Glutamatergic neuron (in vitro differentiated cells): ENCODE measurements around the gene BTBD8. TPM values are rescaled to one million over a fixed set of nuclear protein-coding genes. Genes with fewer than 3 reads are reported as not detected.

Experiments used
- DNase-seq: peaks from one replicate; pipeline ENCODE4 v3.0.0; 2022
- H3K27ac Mint-ChIP-seq: one replicate; pipeline ENCODE4 v1.8.0; 2020; ENCODE audit warnings: mild to moderate bottlenecking, mixed read lengths, inconsistent platforms; ENCODE audit not compliant: unreplicated experiment
- H3K27me3 Mint-ChIP-seq: one replicate; pipeline ENCODE4 v1.8.0; 2020; ENCODE audit warnings: mild to moderate bottlenecking, moderate library complexity, mixed read lengths, inconsistent platforms; ENCODE audit not compliant: unreplicated experiment
- H3K36me3 Mint-ChIP-seq: one replicate; pipeline ENCODE4 v1.8.0; 2020; ENCODE audit warnings: mild to moderate bottlenecking, mixed read lengths, inconsistent platforms; ENCODE audit not compliant: unreplicated experiment
- H3K4me1 Mint-ChIP-seq: one replicate; pipeline ENCODE4 v1.8.0; 2020; ENCODE audit warnings: mild to moderate bottlenecking, low read depth, mixed read lengths, inconsistent platforms; ENCODE audit not compliant: unreplicated experiment
- H3K4me3 Mint-ChIP-seq: one replicate; pipeline ENCODE4 v1.8.0; 2020; ENCODE audit warnings: mild to moderate bottlenecking, mixed read lengths, inconsistent platforms; ENCODE audit not compliant: unreplicated experiment
- H3K9me3 Mint-ChIP-seq: one replicate; pipeline ENCODE4 v1.8.0; 2020; ENCODE audit warnings: mild to moderate bottlenecking, moderate library complexity, mixed read lengths, inconsistent platforms; ENCODE audit not compliant: unreplicated experiment
- total RNA-seq: library from RNA; stranded (reverse); fragmentation: NEBNext Ultra II Directional; extraction: Animal tissue kit (Norgen Biotek cat#: 25700); gene quantifications from one replicate; pipeline ENCODE4 v1.2.1, GENCODE V29; 2021; ENCODE audit not compliant: unreplicated experiment
- TF ChIP-seq, protein P1 (sequence below): fragments of 200-600 bp; sonication (generic); IDR thresholded peaks from one replicate; pipeline ENCODE4 v1.5.0; 2021; ENCODE audit not compliant: partially characterized antibody, unreplicated experiment

BTBD8 gene
- total RNA-seq, 1 donor from 2014 or later, result 13.4 TPM

- DNase-seq, result no peak
- Mint-ChIP-seq H3K9me3 (peaks cover 2% of the 10 kb centered on the region), H3K4me1 (no peaks in the 10 kb centered on the region), H3K27me3 (no peaks in the 10 kb centered on the region), H3K36me3 (no peaks in the 10 kb centered on the region), H3K27ac (no peak overlapping the region), H3K4me3 (no peak overlapping the region)
- TF ChIP-seq, protein P1, sequence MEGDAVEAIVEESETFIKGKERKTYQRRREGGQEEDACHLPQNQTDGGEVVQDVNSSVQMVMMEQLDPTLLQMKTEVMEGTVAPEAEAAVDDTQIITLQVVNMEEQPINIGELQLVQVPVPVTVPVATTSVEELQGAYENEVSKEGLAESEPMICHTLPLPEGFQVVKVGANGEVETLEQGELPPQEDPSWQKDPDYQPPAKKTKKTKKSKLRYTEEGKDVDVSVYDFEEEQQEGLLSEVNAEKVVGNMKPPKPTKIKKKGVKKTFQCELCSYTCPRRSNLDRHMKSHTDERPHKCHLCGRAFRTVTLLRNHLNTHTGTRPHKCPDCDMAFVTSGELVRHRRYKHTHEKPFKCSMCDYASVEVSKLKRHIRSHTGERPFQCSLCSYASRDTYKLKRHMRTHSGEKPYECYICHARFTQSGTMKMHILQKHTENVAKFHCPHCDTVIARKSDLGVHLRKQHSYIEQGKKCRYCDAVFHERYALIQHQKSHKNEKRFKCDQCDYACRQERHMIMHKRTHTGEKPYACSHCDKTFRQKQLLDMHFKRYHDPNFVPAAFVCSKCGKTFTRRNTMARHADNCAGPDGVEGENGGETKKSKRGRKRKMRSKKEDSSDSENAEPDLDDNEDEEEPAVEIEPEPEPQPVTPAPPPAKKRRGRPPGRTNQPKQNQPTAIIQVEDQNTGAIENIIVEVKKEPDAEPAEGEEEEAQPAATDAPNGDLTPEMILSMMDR, result no peak
These were observed 112.1 kb downstream of the BTBD8 start for GRCh38 chr1:92192246-92192645.

DNA sequence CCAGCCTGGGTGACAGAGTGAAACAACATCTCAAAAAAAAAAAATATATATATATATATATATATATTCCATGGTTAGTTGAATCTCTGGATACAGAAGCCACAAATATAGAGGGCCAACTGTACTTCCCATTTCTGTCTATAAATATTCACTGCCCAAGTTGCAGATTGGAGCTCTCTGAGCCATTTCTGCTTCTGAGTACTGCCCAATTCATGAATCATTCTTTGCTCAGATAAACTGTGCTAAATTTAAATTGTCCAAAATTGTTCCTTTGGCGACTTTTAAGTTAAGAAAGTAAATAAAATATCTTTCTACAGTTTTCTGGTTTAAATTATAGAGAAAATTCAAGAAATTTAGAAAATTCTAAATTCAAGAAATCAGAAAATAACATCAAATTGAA lies 114.4 kb downstream of the BTBD8 start:
- Mint-ChIP-seq H3K27ac (no peak overlapping the region), H3K36me3 (no peaks in the 10 kb centered on the region), H3K9me3 (no peaks in the 10 kb centered on the region), H3K27me3 (no peaks in the 10 kb centered on the region), H3K4me1 (no peaks in the 10 kb centered on the region), H3K4me3 (no peak overlapping the region)
- DNase-seq, result no peak
- TF ChIP-seq, protein P1, result no peak

GRCh38 chr1:92201973-92202372 lies 121.8 kb downstream of the BTBD8 start:
- H3K4me3 Mint-ChIP-seq, result no peak overlapping the region
- no peaks in the 10 kb centered on the region for H3K4me1 Mint-ChIP-seq
- TF ChIP-seq, protein P1, result no peak

DNA sequence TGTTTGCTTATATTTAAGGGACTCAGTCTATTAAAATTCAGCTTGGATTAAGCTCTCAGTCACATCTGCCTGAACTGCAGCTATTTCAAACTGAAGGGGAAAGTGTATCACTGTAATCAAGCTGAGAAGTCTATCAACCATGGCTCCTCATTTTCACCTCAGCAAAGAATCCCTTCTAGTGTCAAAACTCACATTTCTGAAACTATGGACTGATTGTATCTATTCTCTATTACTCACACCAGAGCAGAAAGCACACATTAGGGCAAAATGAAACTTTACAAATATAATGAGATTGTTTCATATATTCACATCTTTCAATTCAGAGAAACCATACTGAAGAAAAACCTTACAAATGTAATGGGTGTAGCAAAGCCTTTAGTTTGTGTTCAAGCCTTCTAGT lies 123.0 kb downstream of the BTBD8 start:
- H3K4me1 Mint-ChIP-seq, result no peaks in the 10 kb centered on the region
- H3K4me3 Mint-ChIP-seq, result no peak overlapping the region
- H3K27me3 Mint-ChIP-seq, result peaks cover 4% of the 10 kb centered on the region
- H3K27ac Mint-ChIP-seq, result no peak overlapping the region
- H3K9me3 Mint-ChIP-seq, result no peaks in the 10 kb centered on the region
- no peaks in the 10 kb centered on the region for H3K36me3 Mint-ChIP-seq
- no peak for DNase-seq
- TF ChIP-seq, protein P1, result no peak

More at GRCh38 chr1:92201973-92202372, 121.8 kb downstream of the BTBD8 start:
- no peaks in the 10 kb centered on the region for H3K36me3 Mint-ChIP-seq
- H3K27ac Mint-ChIP-seq, result no peak overlapping the region
- H3K27me3 Mint-ChIP-seq, result peaks cover 2% of the 10 kb centered on the region
- no peak for DNase-seq
- H3K9me3 Mint-ChIP-seq, result no peaks in the 10 kb centered on the region

GRCh38 chr1:92210701-92211100 lies 130.6 kb downstream of the BTBD8 start:
- H3K36me3 Mint-ChIP-seq, result no peaks in the 10 kb centered on the region
- no peak for DNase-seq
- TF ChIP-seq, protein P1, result no peak
- peaks cover 2% of the 10 kb centered on the region for H3K27me3 Mint-ChIP-seq
- no peak overlapping the region for H3K27ac Mint-ChIP-seq
- no peaks in the 10 kb centered on the region for H3K4me1 Mint-ChIP-seq
- H3K9me3 Mint-ChIP-seq, result peaks cover 4% of the 10 kb centered on the region
- no peak overlapping the region for H3K4me3 Mint-ChIP-seq
